H1 (cell line): ENCODE results near the gene AK8. TPM values are rescaled to one million over a fixed set of nuclear protein-coding genes. Genes with fewer than 3 reads are reported as not detected.
A peak's percentile ranks its signal among the peaks of the same experiment; 100 is the strongest.

ENCODE experiments used
- CTCF ChIA-PET: fragments of 300-600 bp; sonication (Branson Sonifier 250); formaldehyde crosslinking; loops from one replicate; lab custom pipeline; 2021; ENCODE audit not compliant: partially characterized antibody; lab: Charles Lee
- POLR2A ChIA-PET: fragments of 300-600 bp; sonication (Branson Sonifier 250); formaldehyde crosslinking; loops from one replicate; lab custom pipeline; 2021; ENCODE audit warnings: inconsistent platforms; ENCODE audit not compliant: partially characterized antibody; lab: Charles Lee
- DNase-seq, 2 experiments: peaks; one replicate each; pipeline versions ENCODE4 v3.0.0 to v3.0.0-alpha.2; 2010 to 2022; ENCODE audit warnings: low spot score in 2 of 2, low read depth in 1 of 2, mixed read lengths in 1 of 2
- FAIRE-seq: peaks from 2 replicates; lab custom pipeline; 2011; peaks lifted over from hg19 to GRCh38; lab: Jason Lieb, UNC
- H2AFZ ChIP-seq: 2 replicates; pipeline ENCODE4 v1.8.1; 2012; ENCODE audit warnings: low read length, inconsistent platforms
- H2AK5ac ChIP-seq: 2 replicates; pipeline ENCODE4 v1.6.1; 2013; ENCODE audit warnings: low read depth, low read length
- H2BK120ac ChIP-seq: replicated peaks from 2 replicates; pipeline ENCODE3; 2013; ENCODE audit warnings: low read depth, low read length, inconsistent platforms
- H2BK12ac ChIP-seq: 2 replicates; pipeline ENCODE4 v1.6.1; 2013; ENCODE audit warnings: low read depth, low read length
- H2BK15ac ChIP-seq: 2 replicates; pipeline ENCODE4 v1.6.1; 2013; ENCODE audit warnings: low read length
- H2BK20ac ChIP-seq: 2 replicates; pipeline ENCODE4 v1.6.1; 2013; ENCODE audit warnings: low read length
- H2BK5ac ChIP-seq: 2 replicates; pipeline ENCODE4 v1.6.1; 2013; ENCODE audit warnings: low read depth, low read length
- H3K14ac ChIP-seq: 2 replicates; pipeline ENCODE4 v1.6.1; 2013; ENCODE audit warnings: inconsistent platforms; ENCODE audit not compliant: insufficient read length
- H3K18ac ChIP-seq: 2 replicates; pipeline ENCODE4 v1.6.1; 2013; ENCODE audit warnings: low read length; ENCODE audit errors: extremely low read depth
- H3K23ac ChIP-seq: 2 replicates; pipeline ENCODE4 v1.6.1; 2013; ENCODE audit warnings: inconsistent platforms; ENCODE audit not compliant: insufficient read length
- H3K23me2 ChIP-seq: 2 replicates; pipeline ENCODE4 v1.6.1; 2013; ENCODE audit warnings: low read depth, low read length
- H3K27ac ChIP-seq: 2 replicates; pipeline ENCODE4 v1.6.1; 2011; ENCODE audit warnings: low read depth, low read length, inconsistent platforms
- H3K27me3 ChIP-seq, 4 experiments: replicated peaks in 1 of 4; 1 replicate in 1 of 4; 2 replicates in 3 of 4; pipeline versions ENCODE4 v1.6.1 to v1.8.1; 2011 to 2013; ENCODE audit warnings: low read length in 3 of 4, mild to moderate bottlenecking in 3 of 4, inconsistent platforms in 2 of 4, mixed read lengths in 2 of 4, moderate library complexity in 1 of 4; ENCODE audit not compliant: control insufficient read depth in 3 of 4, insufficient read depth in 3 of 4; ENCODE audit errors: extremely low read depth in 1 of 4
- H3K36me3 ChIP-seq, 4 experiments: 2 replicates each; pipeline versions ENCODE4 v1.6.1 to v1.8.1; 2011 to 2013; ENCODE audit warnings: mild to moderate bottlenecking in 4 of 4, low read length in 3 of 4, moderate library complexity in 2 of 4, control low read depth in 1 of 4, inconsistent platforms in 1 of 4; ENCODE audit not compliant: insufficient read depth in 4 of 4, control insufficient read depth in 2 of 4
- H3K4ac ChIP-seq: replicated peaks from 2 replicates; pipeline ENCODE3; 2013; ENCODE audit warnings: low read length, low read depth, mixed read lengths, inconsistent platforms; ENCODE audit not compliant: insufficient read length
- H3K4me1 ChIP-seq, 4 experiments: replicated peaks in 1 of 4; 1 replicate in 1 of 4; 2 replicates in 3 of 4; pipeline versions ENCODE4 v1.6.1 to v1.8.1; 2011 to 2013; ENCODE audit warnings: low read length in 3 of 4, inconsistent platforms in 2 of 4, mixed read lengths in 1 of 4; ENCODE audit not compliant: insufficient read depth in 4 of 4, control insufficient read depth in 3 of 4
- H3K4me2 ChIP-seq, 2 experiments: 2 replicates each; pipeline versions ENCODE4 v1.6.1 to v1.8.1; 2011 to 2013; ENCODE audit warnings: low read depth in 2 of 2, low read length in 2 of 2, control low read depth in 1 of 2, inconsistent platforms in 1 of 2, mild to moderate bottlenecking in 1 of 2; ENCODE audit not compliant: insufficient read depth in 1 of 2
- H3K4me3 ChIP-seq, 4 experiments: fragments of 200-600, 300-600 bp in 1 of 4; sonication (generic), shearing (Covaris generic), sonication (Bioruptor Twin) in 1 of 4; 2 replicates each; pipeline versions ENCODE4 v1.5.1 to v1.8.1; 2011 to 2016; ENCODE audit warnings: low read length in 4 of 4, low read depth in 3 of 4, control low read depth in 2 of 4, inconsistent platforms in 2 of 4, mild to moderate bottlenecking in 2 of 4, mixed read lengths in 1 of 4, moderate library complexity in 1 of 4; ENCODE audit not compliant: insufficient read depth in 2 of 4; ENCODE audit errors: extremely low read depth in 1 of 4
- H3K56ac ChIP-seq: replicated peaks from 2 replicates; pipeline ENCODE3; 2013; ENCODE audit warnings: low read depth, mild to moderate bottlenecking, mixed read lengths, low read length, inconsistent platforms; ENCODE audit not compliant: insufficient read length
- H3K79me1 ChIP-seq: 2 replicates; pipeline ENCODE4 v1.6.1; 2013; ENCODE audit warnings: low read depth, low read length, control low read depth
- H3K79me2 ChIP-seq, 2 experiments: 2 replicates each; pipeline versions ENCODE4 v1.6.1 to v1.8.1; 2012 to 2013; ENCODE audit warnings: low read length in 2 of 2, mild to moderate bottlenecking in 2 of 2, inconsistent platforms in 1 of 2; ENCODE audit not compliant: insufficient read depth in 2 of 2, control insufficient read depth in 1 of 2
- H3K9ac ChIP-seq, 4 experiments: replicated peaks in 1 of 4; 1 replicate in 1 of 4; 2 replicates in 3 of 4; pipeline versions ENCODE4 v1.6.1 to v1.8.1; 2011 to 2013; ENCODE audit warnings: low read depth in 3 of 4, low read length in 3 of 4, control low read depth in 2 of 4, mild to moderate bottlenecking in 2 of 4, moderate library complexity in 2 of 4, inconsistent platforms in 1 of 4; ENCODE audit errors: extremely low read depth in 1 of 4
- H3K9me3 ChIP-seq, 2 experiments: 2 replicates each; pipeline versions ENCODE4 v1.6.1 to v1.8.1; 2012 to 2013; ENCODE audit warnings: mild to moderate bottlenecking in 2 of 2, moderate library complexity in 2 of 2, control low read depth in 1 of 2, inconsistent platforms in 1 of 2, low read depth in 1 of 2, low read length in 1 of 2, mixed read lengths in 1 of 2; ENCODE audit not compliant: insufficient read depth in 2 of 2
- H4K20me1 ChIP-seq, 2 experiments: replicated peaks in 1 of 2; 2 replicates each; pipeline versions ENCODE3 to v1.8.1; 2011 to 2013; ENCODE audit warnings: inconsistent platforms in 2 of 2, low read length in 2 of 2, mild to moderate bottlenecking in 1 of 2; ENCODE audit not compliant: insufficient read depth in 2 of 2, control insufficient read depth in 1 of 2
- H4K5ac ChIP-seq: 2 replicates; pipeline ENCODE4 v1.6.1; 2013; ENCODE audit warnings: low read length, low read depth, mixed read lengths, inconsistent platforms; ENCODE audit not compliant: insufficient read length
- H4K8ac ChIP-seq: 2 replicates; pipeline ENCODE4 v1.8.0; 2013; ENCODE audit warnings: mild to moderate bottlenecking, moderate library complexity, low read length, inconsistent platforms; ENCODE audit not compliant: insufficient read depth; ENCODE audit errors: extremely low read depth
- H4K91ac ChIP-seq: replicated peaks from 2 replicates; pipeline ENCODE3; 2013; ENCODE audit warnings: low read length, mixed read lengths, inconsistent platforms; ENCODE audit not compliant: insufficient read length
- CBX5 ChIP-seq: fragments of 300-800, 300-1000 bp; sonication (generic); IDR thresholded peaks from 2 replicates; pipeline ENCODE4 v1.7.1; 2016; ENCODE audit warnings: antibody characterized with exemption, low read length, low read depth
- NRF1 ChIP-seq: IDR thresholded peaks from 2 replicates; pipeline ENCODE4 v1.6.1; 2011; ENCODE audit warnings: mild to moderate bottlenecking, low read depth, low read length, improper control_type of control experiment
- POLR2A ChIP-seq, 2 experiments: IDR thresholded peaks; 1 replicate in 1 of 2; 2 replicates in 1 of 2; pipeline ENCODE4 v1.6.1; 2011; ENCODE audit warnings: low read depth in 2 of 2, low read length in 2 of 2, mild to moderate bottlenecking in 2 of 2; ENCODE audit errors: control extremely low read depth in 1 of 2
- RBBP5 ChIP-seq: IDR thresholded peaks from 2 replicates; pipeline ENCODE4 v1.7.1; 2012; ENCODE audit warnings: low read depth, mild to moderate bottlenecking, inconsistent platforms, low read length, moderate library complexity, borderline replicate concordance
- RXRA ChIP-seq: IDR thresholded peaks from 2 replicates; pipeline ENCODE4 v1.6.1; 2011; ENCODE audit warnings: low read depth, mild to moderate bottlenecking, low read length, moderate library complexity; ENCODE audit not compliant: insufficient read depth
- SAP30 ChIP-seq: fragments of 300-600 bp; sonication (generic); IDR thresholded peaks from 2 replicates; pipeline ENCODE4 v1.7.1; 2012; ENCODE audit warnings: low read length, moderate library complexity, mild to moderate bottlenecking, inconsistent platforms; ENCODE audit not compliant: insufficient read depth, insufficient replicate concordance
- WGBS, 2 experiments: shearing (Covaris generic) in 1 of 2; methylation state at CpG; one replicate each; pipeline versions ENCODE4 v1.1.6 to v1.1.7; 2013 to 2015; ENCODE audit warnings: low lambda C conversion rate in 2 of 2, mixed read lengths in 2 of 2, inconsistent platforms in 1 of 2, low coverage in 1 of 2, missing lambda C conversion rate in 1 of 2; ENCODE audit not compliant: insufficient replicate concordance in 2 of 2, insufficient coverage in 1 of 2, insufficient read length in 1 of 2; ENCODE audit errors: extremely low coverage in 1 of 2, missing lambda C conversion rate in 1 of 2; 5-methylcytosine and 5-hydroxymethylcytosine counted together
- polyA plus RNA-seq, 7 experiments: library from polyadenylated mRNA; depleted of rRNA in 3 of 7; stranded (reverse) in 5 of 7; unstranded in 2 of 7; fragments of >200 nt in 5 of 7; fragments of 200-250 nt in 2 of 7; gene quantifications; 1 replicate in 5 of 7; 2 replicates in 1 of 7; 4 replicates in 1 of 7; pipeline versions ENCODE4 v1.2.1 to v1.2.3, GENCODE V29; 2011 to 2013; ENCODE audit warnings: missing spikeins in 2 of 7, mixed read lengths in 2 of 7
- total RNA-seq: library from RNA; stranded (reverse); fragmentation: NEBNext Ultra II Directional; extraction: Animal tissue kit (Norgen Biotek cat#: 25700); gene quantifications from 2 replicates; pipeline ENCODE4 v1.2.1, GENCODE V29; 2021

The AK8 gene
- total and polyA plus RNA-seq, 2 of the 8 experiments (the other 6 are each of a cell fraction or from before 2014, with no cell fraction given): 0.35 to 0.48 TPM

GRCh38 chr9:132873403-132873802 lies 4.7 kb downstream of the AK8 start:
- H3K4ac ChIP-seq: no peak overlapping the region
- peaks cover 0 to 2% of the 10 kb centered on the region in 2 experiments for H4K20me1 ChIP-seq
- ChIA-PET CTCF (interaction anchor here (0.5 to 4.5 kb wide), 6 partner anchors 9 to 117 kb away, joined by 3 to 28 read pairs (median 3); no protein-coding TSS in a partner anchor), POLR2A (interaction anchor here (1.0 kb wide), 1 partner anchor 98 kb away, joined by 3 read pairs; no protein-coding TSS in a partner anchor)
- no peak for DNase-seq
- H2BK20ac ChIP-seq: no peak overlapping the region
- H3K23me2 ChIP-seq: peaks cover 6% of the 10 kb centered on the region; the same call in 1 of the 2 replicates
- TF ChIP-seq NRF1 (no peak), SAP30 (no peak), RXRA (no peak), POLR2A (IDR thresholded peaks at IDR 0.05; ENCODE audit: control extremely low read depth in 1 of 2, low read depth in 2 of 2, low read length in 2 of 2) (no peak), CBX5 (no peak), RBBP5 (no peak)
- TF ChIP-seq, all 59 proteins: peak for 0
- Histone ChIP-seq H3K4me2 (no peak overlapping the region), H3K4me1 (peaks cover 0 to 4% (median 0%) of the 10 kb centered on the region in 4 experiments; a peak in 1 of 7 replicates), H2AFZ (no peak overlapping the region), H3K14ac (no peak overlapping the region), H3K36me3 (no peaks in the 10 kb centered on the region), H2BK120ac (no peak overlapping the region), H3K23ac (no peak overlapping the region), H3K27ac (no peak overlapping the region), H4K91ac (no peak overlapping the region), H3K79me1 (no peaks in the 10 kb centered on the region), H2BK15ac (no peak overlapping the region), H4K8ac (no peak overlapping the region), H3K4me3 (no peak overlapping the region), H3K56ac (no peak overlapping the region), H2AK5ac (no peak overlapping the region), H3K9me3 (no peaks in the 10 kb centered on the region), H3K79me2 (no peaks in the 10 kb centered on the region), H4K5ac (peak overlapping the region; percentile 26), H3K27me3 (peaks cover 0 to 12% (median 9%) of the 10 kb centered on the region in 4 experiments; a peak in 5 of 7 replicates), H3K18ac (no peak overlapping the region), H3K9ac (no peak overlapping the region), H2BK12ac (no peak overlapping the region), H2BK5ac (no peak overlapping the region)
- FAIRE-seq: no peak
- 77% methylated on average over 7 of the region's 7 CpGs; no CpG with 5 or more reads in 1 of the 2 experiments for WGBS, 2 experiments
